ENCODE measurements around the gene CNFN. TPM values are rescaled to one million over a fixed set of nuclear protein-coding genes. Genes with fewer than 3 reads are reported as not detected.
A peak's percentile ranks its signal among the peaks of the same experiment; 100 is the strongest.

The CNFN gene
- total RNA-seq, 2 experiments from 2014 or later: not detected

DNA sequence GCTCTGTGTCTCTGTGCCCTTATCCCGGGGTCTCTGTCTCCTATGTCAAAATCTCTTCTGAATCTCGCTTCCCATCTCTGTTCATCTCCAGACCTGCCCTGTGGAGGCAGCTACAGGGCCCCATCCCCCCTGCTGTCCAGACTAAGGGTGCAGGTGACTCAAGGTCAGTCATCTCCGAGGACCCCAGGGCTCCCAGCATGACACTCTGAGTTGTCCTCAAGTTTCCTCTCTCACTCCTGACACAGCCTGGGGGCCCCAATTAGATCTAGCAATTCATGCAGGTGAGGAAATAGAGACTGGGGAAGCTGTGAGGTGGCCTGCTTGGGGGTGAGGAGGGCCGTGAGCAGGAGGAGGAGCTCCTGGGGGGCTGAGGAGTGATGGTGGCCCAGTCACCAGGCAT, 2.1 kb upstream of the CNFN start:
- no peak for DNase-seq
- POLR2A ChIA-PET: no interaction called here
- CTCF ChIA-PET: interaction anchor here (1.1 to 1.4 kb wide), 2 partner anchors 9 to 46 kb away, joined by 4 read pairs; no protein-coding TSS in a partner anchor
- Mint-ChIP-seq H3K9me3 (no peaks in the 10 kb centered on the region), H3K4me3 (no peak overlapping the region), H3K27ac (no peak overlapping the region), H3K27me3 (peaks cover 12% of the 10 kb centered on the region), H3K36me3 (no peaks in the 10 kb centered on the region), H3K4me1 (ENCODE audit: low read depth) (peaks cover 7% of the 10 kb centered on the region)
- intact Hi-C loops (cut with micrococcal nuclease): no loop called here

DNA sequence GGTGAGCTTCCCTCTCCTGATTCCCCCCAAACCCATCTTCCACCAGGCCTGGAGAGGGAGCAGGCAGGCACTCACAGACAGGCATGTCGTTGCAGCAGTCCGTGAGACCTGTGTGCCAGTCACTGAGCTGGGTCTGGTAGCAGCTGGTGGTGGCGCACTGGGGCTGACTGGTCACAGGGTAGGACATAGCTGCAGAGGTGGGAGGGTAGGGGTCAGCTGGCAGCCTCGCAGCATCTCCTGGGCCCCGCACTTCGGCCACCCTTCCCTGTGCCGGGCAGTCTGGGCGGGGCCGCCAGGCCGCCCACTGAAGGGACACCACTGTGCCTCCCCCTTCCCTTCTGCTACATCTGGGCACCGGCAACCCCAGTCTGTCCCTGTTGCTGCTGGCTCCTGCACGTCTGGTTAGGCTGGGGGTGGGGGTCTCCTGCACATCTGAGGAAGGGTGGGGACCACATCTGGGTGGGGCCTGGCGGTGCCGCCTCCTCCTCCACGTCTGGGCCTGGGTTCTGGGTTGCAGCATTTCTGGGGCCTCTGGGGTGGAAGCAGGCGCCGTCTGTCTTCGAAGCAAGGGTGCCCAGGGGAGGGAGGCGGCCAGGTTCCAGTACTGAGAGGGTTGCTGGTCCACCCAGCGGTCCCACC, 1.1 kb downstream of the CNFN start:
- H3K4me1 Mint-ChIP-seq (ENCODE audit: low read depth): peaks cover 4% of the 10 kb centered on the region
- no peaks in the 10 kb centered on the region for H3K9me3 Mint-ChIP-seq
- no peak overlapping the region for H3K27ac Mint-ChIP-seq
- CTCF ChIA-PET: no interaction called here
- intact Hi-C loops (cut with micrococcal nuclease): no loop called here
- H3K4me3 Mint-ChIP-seq: no peak overlapping the region
- H3K27me3 Mint-ChIP-seq: peaks cover 20% of the 10 kb centered on the region
- no peak for DNase-seq
- H3K36me3 Mint-ChIP-seq: no peaks in the 10 kb centered on the region
- POLR2A ChIA-PET: no interaction called here

DNA sequence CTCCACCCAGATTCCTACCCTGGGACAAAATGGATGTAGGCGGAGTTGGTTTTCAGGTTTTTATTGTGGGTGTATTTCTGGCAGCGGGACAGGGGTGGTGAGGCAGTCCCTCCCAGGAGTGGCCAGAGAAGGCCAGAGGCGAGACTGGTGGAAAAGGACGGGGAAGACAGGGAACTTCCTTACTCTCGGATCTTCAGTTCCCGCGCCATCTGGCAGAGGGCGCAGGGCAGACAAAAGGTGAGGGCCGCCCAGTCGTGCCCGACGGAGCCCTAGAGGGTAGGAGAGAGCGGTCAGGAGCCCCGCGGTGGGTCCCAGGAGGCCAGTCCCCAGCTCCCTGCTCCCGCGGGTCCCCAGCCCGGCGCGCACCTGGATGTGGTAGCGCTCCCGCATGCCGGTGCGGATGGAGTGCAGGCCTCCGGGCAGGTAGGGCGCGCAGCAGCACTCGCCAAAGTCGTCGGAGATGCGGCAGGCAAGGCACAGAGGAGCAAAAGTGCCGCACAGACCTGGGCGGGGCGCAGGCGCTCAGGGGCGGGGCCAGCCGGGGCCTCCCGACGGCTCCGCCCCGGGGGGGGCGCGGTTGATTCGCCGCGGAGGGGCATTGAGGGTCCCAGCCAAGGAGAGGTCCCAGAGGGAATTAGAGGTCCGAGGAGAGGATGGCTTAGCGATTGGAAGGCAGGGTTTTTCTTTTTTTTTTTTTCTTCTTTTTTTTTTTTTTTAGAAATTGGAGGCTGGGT, 3.0 kb downstream of the CNFN start:
- ChIA-PET POLR2A (no interaction called here), CTCF (interaction anchor here (0.6 to 2.4 kb wide), 4 partner anchors 13 to 54 kb away, joined by 3 to 12 read pairs (median 8); no protein-coding TSS in a partner anchor)
- no peaks in the 10 kb centered on the region for H3K9me3 Mint-ChIP-seq
- intact Hi-C loops (cut with micrococcal nuclease): loop anchor here (2.0 kb wide), 1 partner anchor 62 kb away; the partner anchor contains the start of gene MEGF8
- peak overlapping the region; percentile 58 for H3K4me3 Mint-ChIP-seq
- no peak overlapping the region for H3K27ac Mint-ChIP-seq
- peak; percentile 76 for DNase-seq
- H3K27me3 Mint-ChIP-seq: peaks cover 29% of the 10 kb centered on the region
- H3K36me3 Mint-ChIP-seq: no peaks in the 10 kb centered on the region
- peaks cover 4% of the 10 kb centered on the region for H3K4me1 Mint-ChIP-seq (ENCODE audit: low read depth)

DNA sequence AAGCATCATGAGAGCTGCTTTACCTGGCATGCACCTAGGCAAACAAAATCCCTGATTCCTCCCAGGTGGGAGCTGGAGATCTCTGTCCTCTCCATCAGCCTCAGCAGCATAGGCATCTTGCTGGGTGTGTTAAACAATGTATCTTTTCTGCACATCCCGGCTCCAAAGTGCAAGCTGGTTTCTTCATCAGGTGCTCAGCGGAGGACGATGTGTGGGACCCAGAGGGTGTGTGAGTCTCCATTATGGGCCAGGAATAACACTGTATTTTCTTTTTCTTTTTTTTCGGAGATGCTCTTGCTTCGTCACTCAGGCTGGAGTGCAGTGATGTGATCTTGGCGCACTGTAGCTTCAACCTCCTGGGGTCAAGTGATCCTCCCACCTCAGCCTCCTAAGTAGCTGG, 9.9 kb downstream of the CNFN start:
- POLR2A ChIA-PET: interaction anchor here (1.6 kb wide), 1 partner anchor 17 kb away, joined by 4 read pairs; no protein-coding TSS in a partner anchor
- Mint-ChIP-seq H3K27me3 (peaks cover 21% of the 10 kb centered on the region), H3K36me3 (no peaks in the 10 kb centered on the region), H3K27ac (no peak overlapping the region), H3K4me3 (no peak overlapping the region), H3K4me1 (ENCODE audit: low read depth) (peaks cover 3% of the 10 kb centered on the region), H3K9me3 (no peaks in the 10 kb centered on the region)
- CTCF ChIA-PET: interaction anchor here (0.6 to 1.4 kb wide), 3 partner anchors 21 to 473 kb away, joined by 3 to 4 read pairs (median 3); no protein-coding TSS in a partner anchor
- intact Hi-C loops (cut with micrococcal nuclease): no loop called here
- DNase-seq: no peak

DNA sequence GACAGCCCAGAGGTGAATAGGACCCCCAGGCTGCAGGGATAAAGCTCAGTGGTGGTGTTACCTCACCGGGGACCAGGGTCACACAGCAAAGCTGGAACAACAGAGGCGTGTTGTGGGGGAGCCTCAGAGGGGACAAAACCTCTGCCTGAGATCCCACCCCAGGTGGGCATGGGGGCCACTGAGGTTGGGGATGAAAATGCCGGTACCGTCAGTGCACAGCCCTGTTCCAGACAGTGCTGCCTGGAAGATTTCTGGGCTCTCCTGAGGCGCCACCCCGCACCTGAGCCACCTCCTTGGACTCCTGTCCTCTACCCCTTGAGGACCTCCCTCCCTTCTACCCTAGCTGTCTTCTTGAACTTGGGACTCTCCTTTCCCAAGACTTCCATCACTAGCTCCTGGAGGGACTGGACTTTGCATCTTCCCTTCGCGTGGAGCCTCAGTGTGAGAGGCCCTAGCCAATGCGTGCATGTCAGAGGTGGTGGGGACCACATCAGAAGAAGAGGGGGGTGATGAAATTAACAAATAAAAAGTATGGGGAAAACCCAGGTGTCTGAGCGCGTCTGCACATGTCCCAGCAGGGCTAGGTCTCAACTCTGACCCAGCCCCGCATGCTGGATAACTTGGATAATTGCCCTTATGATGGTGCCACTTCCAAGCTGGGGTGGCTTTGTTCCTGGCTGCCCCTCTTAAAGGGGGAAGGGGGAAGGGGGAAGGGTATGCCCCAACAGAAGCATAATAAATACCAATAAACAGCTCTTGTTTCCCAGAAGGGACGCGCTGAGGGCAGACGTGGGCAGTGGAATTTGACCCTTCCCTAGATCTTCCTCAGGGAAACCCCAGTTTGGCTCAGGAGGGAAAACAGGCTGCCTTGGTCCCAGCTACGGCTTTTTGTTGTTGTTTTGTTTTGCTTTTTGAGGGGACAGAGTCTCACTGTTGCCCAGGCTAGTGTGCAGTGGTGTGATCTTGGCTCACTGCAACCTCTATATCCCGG, 11.6 kb downstream of the CNFN start:
- intact Hi-C loops (cut with micrococcal nuclease): no loop called here
- POLR2A ChIA-PET: no interaction called here

DNA sequence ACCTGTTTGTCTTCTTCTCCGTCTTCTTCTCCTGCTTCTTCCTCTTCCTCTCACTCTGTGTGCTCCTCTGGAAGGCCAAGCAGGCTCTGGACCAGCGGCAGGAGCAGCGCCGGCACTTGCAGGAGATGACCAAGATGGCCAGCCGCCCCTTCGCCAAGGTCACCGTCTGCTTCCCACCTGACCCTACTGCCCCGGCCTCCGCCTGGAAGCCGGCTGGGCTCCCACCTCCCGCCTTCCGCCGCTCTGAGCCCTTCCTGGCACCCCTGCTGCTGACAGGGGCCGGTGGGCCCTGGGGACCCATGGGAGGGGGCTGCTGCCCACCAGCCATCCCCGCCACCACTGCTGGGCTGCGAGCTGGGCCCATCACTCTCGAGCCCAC, 13.9 kb downstream of the CNFN start:
- H3K4me1 Mint-ChIP-seq (ENCODE audit: low read depth): peaks cover 3% of the 10 kb centered on the region
- no peak overlapping the region for H3K4me3 Mint-ChIP-seq
- H3K27ac Mint-ChIP-seq: no peak overlapping the region
- no peak for DNase-seq
- ChIA-PET CTCF (no interaction called here), POLR2A (no interaction called here)
- intact Hi-C loops (cut with micrococcal nuclease): no loop called here
- H3K36me3 Mint-ChIP-seq: no peaks in the 10 kb centered on the region
- H3K27me3 Mint-ChIP-seq: peaks cover 8% of the 10 kb centered on the region
- H3K9me3 Mint-ChIP-seq: no peaks in the 10 kb centered on the region

More for the DNA sequence above, 11.6 kb downstream of the CNFN start:
- peaks cover 21% of the 10 kb centered on the region for H3K27me3 Mint-ChIP-seq
- CTCF ChIA-PET: interaction anchor here (1.6 kb wide), 1 partner anchor 60 kb away, joined by 5 read pairs; no protein-coding TSS in a partner anchor
- no peaks in the 10 kb centered on the region for H3K9me3 Mint-ChIP-seq
- no peak for DNase-seq
- H3K36me3 Mint-ChIP-seq: no peaks in the 10 kb centered on the region
- H3K4me3 Mint-ChIP-seq: no peak overlapping the region
- H3K4me1 Mint-ChIP-seq (ENCODE audit: low read depth): peaks cover 3% of the 10 kb centered on the region
- H3K27ac Mint-ChIP-seq: no peak overlapping the region

DNA sequence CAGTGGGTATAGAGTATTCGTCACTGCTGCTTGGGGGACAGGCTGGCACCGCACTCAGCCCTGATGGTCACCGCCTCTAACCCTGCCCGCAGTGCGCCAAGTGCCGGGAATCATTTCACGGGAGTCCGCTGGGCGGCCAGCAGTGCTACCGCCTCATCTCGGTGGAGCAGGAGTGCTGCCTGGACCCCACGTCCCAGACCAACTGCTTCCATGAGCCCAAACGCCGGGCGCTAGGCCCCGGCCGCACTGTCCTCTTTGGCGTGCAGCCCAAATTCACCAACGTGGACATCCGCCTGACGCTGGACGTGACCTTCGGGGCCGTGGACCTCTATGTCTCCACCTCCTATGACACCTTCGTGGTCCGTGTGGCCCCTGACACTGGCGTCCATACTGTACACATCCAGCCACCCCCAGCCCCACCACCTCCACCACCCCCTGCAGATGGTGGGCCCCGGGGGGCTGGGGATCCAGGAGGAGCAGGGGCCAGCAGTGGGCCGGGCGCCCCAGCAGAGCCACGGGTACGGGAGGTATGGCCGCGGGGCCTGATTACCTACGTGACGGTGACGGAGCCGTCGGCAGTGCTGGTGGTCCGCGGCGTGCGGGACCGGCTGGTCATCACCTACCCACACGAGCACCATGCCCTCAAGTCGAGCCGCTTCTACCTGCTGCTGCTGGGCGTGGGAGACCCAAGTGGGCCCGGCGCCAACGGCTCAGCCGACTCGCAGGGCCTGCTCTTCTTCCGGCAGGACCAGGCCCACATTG, 14.5 kb downstream of the CNFN start:
- H3K36me3 Mint-ChIP-seq: no peaks in the 10 kb centered on the region
- H3K27ac Mint-ChIP-seq: no peak overlapping the region
- no peak overlapping the region for H3K4me3 Mint-ChIP-seq
- intact Hi-C loops (cut with micrococcal nuclease): no loop called here
- DNase-seq: no peak
- H3K9me3 Mint-ChIP-seq: no peaks in the 10 kb centered on the region
- H3K27me3 Mint-ChIP-seq: peaks cover 4% of the 10 kb centered on the region
- H3K4me1 Mint-ChIP-seq (ENCODE audit: low read depth): peaks cover 3% of the 10 kb centered on the region
- ChIA-PET POLR2A (no interaction called here), CTCF (no interaction called here)

DNA sequence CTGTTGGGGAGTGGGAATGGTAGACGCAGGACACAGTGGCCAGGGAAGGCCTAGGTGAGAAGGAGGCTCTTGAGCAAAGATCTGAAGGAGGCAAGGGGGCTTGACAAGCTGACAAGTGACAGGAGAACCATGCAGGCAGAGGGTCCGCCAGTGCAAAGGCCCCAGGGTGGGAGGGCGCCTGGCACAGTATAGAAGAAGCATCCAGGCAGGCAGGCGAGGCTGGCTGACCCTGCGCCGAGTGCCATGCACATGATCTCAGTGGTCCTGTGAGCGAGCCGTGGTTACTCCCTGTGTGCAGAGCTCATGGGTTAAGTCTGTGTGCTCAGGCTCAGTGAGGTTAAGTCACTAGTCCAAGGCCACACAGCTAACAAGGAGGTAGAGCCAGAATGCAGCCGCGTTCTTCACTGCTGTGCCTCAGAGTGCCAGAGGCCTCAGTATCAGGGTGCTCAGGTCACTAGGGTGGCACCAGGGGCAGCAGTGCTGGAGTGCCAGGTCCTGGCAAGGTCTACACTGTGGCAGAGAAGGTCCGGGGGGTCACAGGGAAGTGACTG, 15.2 kb downstream of the CNFN start:
- H3K27ac Mint-ChIP-seq: no peak overlapping the region
- no peak overlapping the region for H3K4me3 Mint-ChIP-seq
- ChIA-PET CTCF (no interaction called here), POLR2A (no interaction called here)
- H3K4me1 Mint-ChIP-seq (ENCODE audit: low read depth): peaks cover 3% of the 10 kb centered on the region
- H3K27me3 Mint-ChIP-seq: peaks cover 4% of the 10 kb centered on the region
- no peak for DNase-seq
- H3K9me3 Mint-ChIP-seq: no peaks in the 10 kb centered on the region
- intact Hi-C loops (cut with micrococcal nuclease): no loop called here
- no peaks in the 10 kb centered on the region for H3K36me3 Mint-ChIP-seq

DNA sequence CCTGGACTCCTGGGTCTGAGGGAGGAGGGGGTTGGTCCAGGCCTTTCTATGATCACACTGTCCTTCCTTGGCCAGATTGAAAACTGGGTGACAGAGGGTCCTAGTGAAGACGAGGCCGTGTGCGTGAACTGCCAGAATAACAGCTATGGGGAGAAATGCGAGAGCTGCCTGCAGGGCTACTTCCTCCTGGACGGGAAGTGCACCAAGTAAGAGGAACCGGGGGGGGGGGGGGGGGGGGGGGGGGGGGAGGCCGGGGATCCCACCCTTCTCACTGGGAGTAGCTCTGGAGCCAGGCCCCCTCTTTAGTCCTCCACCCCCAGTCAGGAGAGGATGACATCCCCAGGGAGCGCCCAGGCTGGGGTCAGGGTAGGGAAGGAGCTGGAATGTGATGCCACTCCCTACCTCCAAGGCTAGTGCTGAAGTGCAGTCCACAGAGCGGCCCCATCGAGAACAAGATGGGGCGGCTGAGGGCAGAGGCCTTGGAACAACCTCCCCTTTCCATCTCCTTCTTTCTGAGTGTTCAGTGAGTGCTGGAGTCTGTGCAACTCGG, 19.4 kb downstream of the CNFN start:
- intact Hi-C loops (cut with micrococcal nuclease): no loop called here
- no peaks in the 10 kb centered on the region for H3K4me1 Mint-ChIP-seq (ENCODE audit: low read depth)
- H3K9me3 Mint-ChIP-seq: no peaks in the 10 kb centered on the region
- no peak for DNase-seq
- H3K27me3 Mint-ChIP-seq: no peaks in the 10 kb centered on the region
- no peak overlapping the region for H3K4me3 Mint-ChIP-seq
- ChIA-PET CTCF (no interaction called here), POLR2A (no interaction called here)
- H3K27ac Mint-ChIP-seq: no peak overlapping the region
- H3K36me3 Mint-ChIP-seq: no peaks in the 10 kb centered on the region

DNA sequence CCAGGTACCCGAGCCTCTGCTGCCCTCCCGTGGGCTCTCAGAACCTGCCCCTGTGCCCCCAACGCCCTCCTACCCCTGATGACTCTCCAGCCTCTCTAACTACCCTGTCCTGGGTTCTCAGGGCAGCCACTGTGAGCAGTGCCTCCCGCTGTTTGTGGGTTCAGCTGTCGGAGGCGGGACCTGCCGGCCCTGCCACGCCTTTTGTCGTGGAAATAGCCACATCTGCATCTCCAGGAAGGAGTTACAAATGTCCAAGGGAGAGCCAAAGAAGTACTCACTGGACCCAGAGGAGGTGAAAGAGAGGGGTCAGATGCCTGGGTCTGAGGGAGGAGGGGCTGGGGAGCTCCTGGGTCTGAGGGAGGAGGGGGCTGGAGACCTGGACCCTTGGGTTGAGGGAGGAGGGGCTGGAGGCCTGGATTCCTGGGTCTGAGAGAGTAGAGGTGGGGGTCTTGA, 20.0 kb downstream of the CNFN start:
- intact Hi-C loops (cut with micrococcal nuclease): no loop called here
- no peak overlapping the region for H3K4me3 Mint-ChIP-seq
- ChIA-PET CTCF (no interaction called here), POLR2A (no interaction called here)
- H3K4me1 Mint-ChIP-seq (ENCODE audit: low read depth): no peaks in the 10 kb centered on the region
- H3K27ac Mint-ChIP-seq: no peak overlapping the region
- H3K9me3 Mint-ChIP-seq: no peaks in the 10 kb centered on the region
- no peaks in the 10 kb centered on the region for H3K27me3 Mint-ChIP-seq
- DNase-seq: no peak
- H3K36me3 Mint-ChIP-seq: no peaks in the 10 kb centered on the region

DNA sequence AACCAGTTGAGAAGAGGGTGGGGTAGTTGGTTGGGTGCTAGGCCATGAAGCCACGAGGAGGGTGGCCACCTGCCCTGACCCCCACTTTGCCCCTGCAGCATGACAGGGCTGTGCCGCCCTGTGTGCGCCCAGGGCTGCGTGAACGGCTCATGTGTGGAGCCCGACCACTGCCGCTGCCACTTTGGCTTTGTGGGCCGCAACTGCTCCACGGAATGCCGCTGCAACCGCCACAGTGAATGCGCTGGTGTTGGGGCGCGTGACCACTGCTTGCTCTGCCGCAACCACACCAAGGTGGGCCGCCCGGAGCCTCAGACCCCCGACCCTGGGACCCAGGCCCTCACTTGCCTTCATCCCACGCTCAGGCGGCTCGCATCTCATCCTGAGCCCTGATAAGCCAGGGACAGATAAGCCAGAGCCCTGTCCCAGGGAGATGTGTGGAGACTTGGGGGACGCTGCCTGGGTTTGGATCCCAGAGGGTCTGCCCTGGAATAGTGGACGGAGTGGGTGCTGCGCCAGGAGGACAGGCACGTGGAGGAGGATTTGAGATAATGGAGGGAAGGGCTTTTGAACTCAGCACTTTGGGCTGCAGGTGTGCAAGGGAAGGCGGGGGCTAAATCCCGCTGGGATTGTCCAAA, 20.5 kb downstream of the CNFN start:
- POLR2A ChIA-PET: no interaction called here
- Mint-ChIP-seq H3K36me3 (no peaks in the 10 kb centered on the region), H3K27ac (no peak overlapping the region), H3K4me3 (no peak overlapping the region), H3K27me3 (no peaks in the 10 kb centered on the region), H3K9me3 (no peaks in the 10 kb centered on the region), H3K4me1 (ENCODE audit: low read depth) (no peaks in the 10 kb centered on the region)
- CTCF ChIA-PET: no interaction called here
- intact Hi-C loops (cut with micrococcal nuclease): no loop called here
- DNase-seq: no peak
